PC-9 (cell line): ENCODE data around the gene IDH2. TPM values are rescaled to one million over a fixed set of nuclear protein-coding genes. Genes with fewer than 3 reads are reported as not detected.

ENCODE experiments used
- BruUV-seq: library from RNA; stranded (reverse); fragments of 400-500 nt; replicated peaks from 2 replicates; lab custom pipeline; 2021; lab: Mats Ljungman, UMichigan
- CTCF ChIA-PET: fragments of 300-600 bp; sonication (Branson Sonifier 250); formaldehyde crosslinking; loops from one replicate; lab custom pipeline; 2022; ENCODE audit warnings: antibody characterized with exemption; lab: Charles Lee
- POLR2A ChIA-PET: fragments of 300-600 bp; sonication (Branson Sonifier 250); formaldehyde crosslinking; loops from one replicate; lab custom pipeline; 2022; ENCODE audit warnings: antibody characterized with exemption; ENCODE audit not compliant: unreplicated experiment; lab: Charles Lee
- DNase-seq, 2 experiments: peaks; one replicate each; pipeline versions ENCODE4 v3.0.0 to v3.0.0-alpha.2; 2015 to 2022; ENCODE audit warnings: mixed read lengths in 1 of 2
- H2AFZ ChIP-seq: fragments of 200-600 bp; sonication (generic); 2 replicates; pipeline ENCODE4 v1.8.1; 2017; ENCODE audit warnings: antibody characterized with exemption
- H3F3A ChIP-seq: fragments of 200-600 bp; sonication (generic); 2 replicates; pipeline ENCODE4 v1.8.1; 2017; ENCODE audit warnings: antibody characterized with exemption, mild to moderate bottlenecking, low read depth; ENCODE audit not compliant: insufficient read depth
- H3K27ac ChIP-seq: fragments of 200-600 bp; sonication (generic); 2 replicates; pipeline ENCODE4 v1.6.1; 2016; ENCODE audit warnings: mixed run types
- H3K27me3 ChIP-seq: fragments of 200-600 bp; sonication (generic); 2 replicates; pipeline ENCODE4 v1.6.1; 2016; ENCODE audit warnings: low read depth, mixed run types; ENCODE audit not compliant: insufficient read depth
- H3K36me3 ChIP-seq: fragments of 200-600 bp; sonication (generic); 2 replicates; pipeline ENCODE4 v1.6.1; 2016; ENCODE audit warnings: low read depth, mixed run types
- H3K4me1 ChIP-seq: fragments of 200-600 bp; sonication (generic); replicated peaks from 2 replicates; pipeline ENCODE4 v1.6.1; 2016; ENCODE audit warnings: mixed run types; ENCODE audit not compliant: insufficient read depth
- H3K4me2 ChIP-seq: fragments of 200-600 bp; sonication (generic); 2 replicates; pipeline ENCODE4 v1.6.1; 2017; ENCODE audit warnings: mixed run types
- H3K4me3 ChIP-seq: fragments of 200-600 bp; sonication (generic); 2 replicates; pipeline ENCODE4 v1.6.1; 2016; ENCODE audit warnings: mixed run types
- H3K79me2 ChIP-seq: fragments of 200-600 bp; sonication (generic); 2 replicates; pipeline ENCODE4 v1.6.1; 2017; ENCODE audit warnings: low read depth, mixed run types
- H3K9me2 ChIP-seq: fragments of 200-600 bp; sonication (generic); 2 replicates; pipeline ENCODE4 v1.8.1; 2017; ENCODE audit warnings: mild to moderate bottlenecking; ENCODE audit not compliant: insufficient read depth
- H3K9me3 ChIP-seq: fragments of 200-600 bp; sonication (generic); 2 replicates; pipeline ENCODE4 v1.8.1; 2016; ENCODE audit warnings: low read depth; ENCODE audit not compliant: insufficient read depth
- H4K20me1 ChIP-seq: fragments of 200-600 bp; sonication (generic); 2 replicates; pipeline ENCODE4 v1.8.1; 2017; ENCODE audit not compliant: insufficient read depth
- EZH2 ChIP-seq: fragments of 200-600 bp; sonication (generic); IDR thresholded peaks from 2 replicates; pipeline ENCODE4 v1.8.0; 2017; ENCODE audit warnings: antibody characterized with exemption, low read depth
- intact Hi-C: fragments of 100-400 bp; cut with micrococcal nuclease; formaldehyde crosslinking; loops from one replicate; pipeline ENCODE4 v1.10.0; 2022; ENCODE audit not compliant: unreplicated experiment
- total RNA-seq: library from RNA; stranded (reverse); gene quantifications from 2 replicates; pipeline ENCODE4 v1.2.3, GENCODE V29; 2021
- TF ChIP-seq, protein P1 (sequence below): fragments of 200-600 bp; sonication (generic); conservative IDR thresholded peaks from 2 replicates; pipeline ENCODE4 v1.6.1; 2017; ENCODE audit warnings: mixed run types, antibody characterized with exemption, mild to moderate bottlenecking, moderate library complexity

The IDH2 gene
- total RNA-seq, 1 experiment from 2014 or later, result 96.7 TPM

DNA sequence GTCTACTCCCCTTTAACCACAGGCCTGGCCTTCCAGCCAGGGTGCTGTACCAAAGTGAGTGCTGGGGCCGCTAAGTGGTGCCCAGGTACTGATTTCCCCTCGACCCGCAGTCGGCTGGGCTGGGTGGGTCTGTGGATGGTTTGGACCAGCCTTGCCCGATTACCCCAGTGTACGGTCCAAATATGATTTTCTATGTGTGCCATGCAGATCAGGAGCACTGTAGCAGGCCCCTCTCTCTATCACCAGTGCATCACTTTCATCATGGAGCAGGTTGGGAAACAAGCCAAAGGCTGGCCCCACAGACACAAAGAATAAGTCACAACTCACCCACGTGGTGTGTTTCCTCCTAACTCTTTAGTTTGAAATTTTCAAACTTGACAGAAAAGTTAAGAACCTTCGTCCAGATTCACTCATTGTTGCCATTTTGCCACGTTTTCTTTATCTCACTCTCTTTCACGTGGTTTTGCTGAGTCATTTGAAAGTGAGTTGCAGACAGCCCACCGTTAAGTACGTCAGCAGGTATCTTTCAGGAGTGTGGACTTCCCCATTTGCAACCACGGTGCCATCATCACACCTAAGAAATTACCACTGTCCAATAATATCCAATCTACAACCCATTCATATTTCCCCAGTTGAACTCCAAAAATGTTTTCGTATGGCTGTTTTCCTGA lies 64.2 kb downstream of the IDH2 start:
- Histone ChIP-seq H3K4me1 (peaks cover 53% of the 10 kb centered on the region), H3K4me3 (no peak overlapping the region), H3K27ac (peak overlapping the region; percentile 16), H3K9me2 (no peaks in the 10 kb centered on the region), H3F3A (peaks cover 33% of the 10 kb centered on the region), H3K27me3 (no peaks in the 10 kb centered on the region), H3K79me2 (peaks cover 51% of the 10 kb centered on the region), H3K4me2 (no peak overlapping the region), H4K20me1 (no peaks in the 10 kb centered on the region), H2AFZ (no peak overlapping the region), H3K9me3 (no peaks in the 10 kb centered on the region), H3K36me3 (no peaks in the 10 kb centered on the region)
- ChIA-PET CTCF (no interaction called here), POLR2A (no interaction called here)
- no peak for DNase-seq
- TF ChIP-seq, protein P1, sequence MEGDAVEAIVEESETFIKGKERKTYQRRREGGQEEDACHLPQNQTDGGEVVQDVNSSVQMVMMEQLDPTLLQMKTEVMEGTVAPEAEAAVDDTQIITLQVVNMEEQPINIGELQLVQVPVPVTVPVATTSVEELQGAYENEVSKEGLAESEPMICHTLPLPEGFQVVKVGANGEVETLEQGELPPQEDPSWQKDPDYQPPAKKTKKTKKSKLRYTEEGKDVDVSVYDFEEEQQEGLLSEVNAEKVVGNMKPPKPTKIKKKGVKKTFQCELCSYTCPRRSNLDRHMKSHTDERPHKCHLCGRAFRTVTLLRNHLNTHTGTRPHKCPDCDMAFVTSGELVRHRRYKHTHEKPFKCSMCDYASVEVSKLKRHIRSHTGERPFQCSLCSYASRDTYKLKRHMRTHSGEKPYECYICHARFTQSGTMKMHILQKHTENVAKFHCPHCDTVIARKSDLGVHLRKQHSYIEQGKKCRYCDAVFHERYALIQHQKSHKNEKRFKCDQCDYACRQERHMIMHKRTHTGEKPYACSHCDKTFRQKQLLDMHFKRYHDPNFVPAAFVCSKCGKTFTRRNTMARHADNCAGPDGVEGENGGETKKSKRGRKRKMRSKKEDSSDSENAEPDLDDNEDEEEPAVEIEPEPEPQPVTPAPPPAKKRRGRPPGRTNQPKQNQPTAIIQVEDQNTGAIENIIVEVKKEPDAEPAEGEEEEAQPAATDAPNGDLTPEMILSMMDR, result no peak
- no peak for TF ChIP-seq EZH2
- intact Hi-C loops, result no loop called here
- no TSS peak for BruUV-seq

DNA sequence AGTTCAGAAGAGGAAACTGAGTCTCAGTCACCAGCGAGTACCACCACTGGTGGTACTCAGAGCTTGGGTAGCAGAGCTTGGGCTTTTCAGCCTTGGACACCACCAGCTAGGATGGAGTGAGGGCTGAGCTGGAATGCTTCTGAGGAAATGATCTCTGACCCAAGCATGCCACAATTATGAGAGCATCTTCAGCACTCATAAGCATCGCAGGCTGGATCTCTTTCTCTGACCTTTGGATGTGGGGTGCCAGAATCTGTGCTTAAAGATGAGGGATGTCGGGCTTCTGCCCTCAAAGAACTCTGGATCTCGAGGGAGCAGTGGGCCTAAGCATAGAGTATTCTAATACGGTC lies 64.8 kb downstream of the IDH2 start:
- Histone ChIP-seq H3K27ac (no peak overlapping the region), H2AFZ (no peak overlapping the region), H4K20me1 (no peaks in the 10 kb centered on the region), H3K9me3 (no peaks in the 10 kb centered on the region), H3K36me3 (no peaks in the 10 kb centered on the region), H3K79me2 (peaks cover 55% of the 10 kb centered on the region), H3K27me3 (no peaks in the 10 kb centered on the region), H3K4me1 (peaks cover 57% of the 10 kb centered on the region), H3K4me2 (no peak overlapping the region), H3F3A (peaks cover 33% of the 10 kb centered on the region), H3K9me2 (no peaks in the 10 kb centered on the region), H3K4me3 (no peak overlapping the region)
- intact Hi-C loops, result no loop called here
- POLR2A ChIA-PET, result interaction anchor here (0.6 kb wide), 1 partner anchor 143 kb away, joined by 5 read pairs; no protein-coding TSS in a partner anchor
- TF ChIP-seq, protein P1, result no peak
- TF ChIP-seq EZH2, result no peak
- no TSS peak for BruUV-seq
- CTCF ChIA-PET, result no interaction called here
- no peak for DNase-seq

DNA sequence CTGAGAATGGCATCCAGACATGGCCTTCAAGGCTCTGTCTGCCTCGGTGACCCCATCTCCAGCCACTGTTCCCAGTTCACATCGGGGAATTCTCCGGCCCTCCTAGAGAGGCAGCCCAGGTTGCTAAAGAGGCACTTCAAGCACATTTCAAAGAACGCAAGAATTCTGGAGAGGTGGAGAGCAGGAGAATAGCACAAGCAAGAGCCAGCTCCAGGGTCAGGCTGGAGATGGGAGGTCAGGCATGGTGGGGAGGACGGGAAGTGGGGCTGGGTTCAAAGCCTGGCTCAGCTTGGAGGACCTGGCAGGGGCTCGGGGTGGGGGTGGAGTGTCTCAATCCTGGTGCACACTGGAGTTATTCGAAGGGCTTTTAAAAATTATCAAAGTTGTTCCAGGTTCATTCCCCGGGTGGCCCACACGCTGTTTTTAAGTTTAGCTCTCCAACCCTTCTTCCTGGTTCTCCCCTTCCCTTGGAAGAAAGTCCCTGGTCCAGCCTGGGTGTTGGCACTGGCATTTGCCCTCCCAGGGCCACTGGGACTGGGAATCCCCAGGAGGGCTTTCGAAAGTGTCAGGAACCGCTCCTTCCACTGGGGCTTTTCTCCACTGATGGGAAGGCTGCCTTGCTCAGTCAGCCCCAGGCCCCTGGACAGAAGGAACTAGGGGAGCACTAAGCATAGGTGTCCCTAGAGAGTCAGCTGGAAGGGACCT lies 65.3 kb downstream of the IDH2 start:
- BruUV-seq, result no TSS peak
- H3K4me2 ChIP-seq, result 0 out of 2 replicates have a peak overlapping the region, but pooled peaks have one; percentile 13
- H3K9me2 ChIP-seq, result no peaks in the 10 kb centered on the region
- CTCF ChIA-PET, result no interaction called here
- no peak for TF ChIP-seq EZH2
- TF ChIP-seq, protein P1, result no peak
- peaks cover 33% of the 10 kb centered on the region for H3F3A ChIP-seq
- H3K4me3 ChIP-seq, result no peak overlapping the region
- intact Hi-C loops, result no loop called here
- H3K27me3 ChIP-seq, result no peaks in the 10 kb centered on the region
- H3K27ac ChIP-seq, result no peak overlapping the region
- no peak for DNase-seq
- H3K9me3 ChIP-seq, result no peaks in the 10 kb centered on the region
- H3K4me1 ChIP-seq, result peaks cover 57% of the 10 kb centered on the region
- H4K20me1 ChIP-seq, result no peaks in the 10 kb centered on the region
- H3K79me2 ChIP-seq, result peaks cover 56% of the 10 kb centered on the region
- no peaks in the 10 kb centered on the region for H3K36me3 ChIP-seq
- POLR2A ChIA-PET, result interaction anchor here (0.6 kb wide), 1 partner anchor 143 kb away, joined by 5 read pairs; no protein-coding TSS in a partner anchor
- H2AFZ ChIP-seq, result no peak overlapping the region
